NCI-H82 treated with DMSO at 0.1 percent for 48 hours (cell line): ENCODE results near the gene KRT26.
A peak's percentile ranks its signal among the peaks of the same experiment; 100 is the strongest.
"Not testable (repeated sequence)": the region's sequence is repeated elsewhere in the genome, so short reads cannot be mapped to it uniquely, and the experiment has no call there.

Source experiments
- DNase-seq: peaks from one replicate; lab custom pipeline; 2025; ENCODE audit not compliant: unreplicated experiment; lab: John Stamatoyannopoulos, UW

Gene KRT26, protein sequence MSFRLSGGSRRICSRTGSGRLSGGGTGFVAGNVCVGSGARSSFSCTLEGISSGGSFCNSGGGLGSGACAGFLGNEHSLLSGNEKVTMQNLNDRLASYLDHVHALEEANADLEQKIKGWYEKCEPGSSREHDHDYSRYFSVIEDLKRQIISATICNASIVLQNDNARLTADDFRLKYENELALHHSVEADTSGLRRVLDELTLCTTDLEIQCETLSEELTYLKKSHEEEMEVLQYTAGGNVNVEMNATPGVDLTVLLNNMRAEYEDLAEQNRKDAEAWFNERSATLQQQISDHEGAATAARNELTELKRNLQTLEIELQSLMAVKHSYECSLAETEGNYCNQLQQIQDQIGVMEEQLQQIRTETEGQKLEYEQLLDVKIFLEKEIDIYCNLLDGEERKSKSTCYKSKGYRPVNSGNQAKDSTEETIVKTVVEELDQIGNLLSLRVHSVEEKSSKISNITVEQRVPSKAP

DNA sequence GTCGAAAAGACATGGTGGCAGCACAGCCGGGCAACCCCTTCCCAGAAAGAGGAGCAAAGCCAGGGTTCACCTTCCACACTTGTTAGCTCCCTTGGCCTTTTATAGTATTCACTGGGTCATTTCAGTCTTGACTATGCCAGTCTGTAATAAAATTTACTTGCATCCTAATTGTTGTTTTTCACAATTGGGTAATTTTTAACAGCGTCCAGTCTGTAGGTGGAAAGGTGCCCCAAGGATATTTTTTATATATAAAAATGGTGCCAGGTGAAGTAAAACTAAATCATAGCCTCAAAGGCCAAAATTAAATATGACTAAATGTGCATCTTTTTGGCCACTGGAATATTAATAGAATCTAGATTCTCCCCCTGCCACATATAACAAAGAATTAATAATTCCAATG is at the start of gene KRT26:
Gene KRT26 (minus strand): TSS at position 101 of the 400 bp plus-strand sequence. CDS start 88 bp downstream, at position 13.
- no peak for DNase-seq

DNA sequence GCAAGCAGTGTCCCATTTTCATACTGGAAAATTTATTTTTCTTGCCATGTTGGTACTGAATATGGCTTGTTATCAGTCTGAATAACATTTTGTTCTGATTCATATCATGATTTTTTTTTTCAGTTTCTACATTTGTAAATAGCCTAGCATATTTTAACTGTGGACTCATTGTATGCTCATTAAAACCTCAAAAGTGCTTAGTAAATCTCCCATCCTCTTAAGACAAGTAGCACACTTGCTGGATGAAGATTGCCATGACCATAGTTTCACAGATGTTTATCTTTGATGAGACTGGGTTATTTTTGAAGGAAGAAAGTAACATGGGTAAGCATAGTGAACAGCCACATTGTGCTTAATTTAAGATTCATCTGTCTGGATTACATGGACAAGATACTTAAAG is 49.5 kb upstream of the KRT26 start:
- DNase-seq: no peak

DNA sequence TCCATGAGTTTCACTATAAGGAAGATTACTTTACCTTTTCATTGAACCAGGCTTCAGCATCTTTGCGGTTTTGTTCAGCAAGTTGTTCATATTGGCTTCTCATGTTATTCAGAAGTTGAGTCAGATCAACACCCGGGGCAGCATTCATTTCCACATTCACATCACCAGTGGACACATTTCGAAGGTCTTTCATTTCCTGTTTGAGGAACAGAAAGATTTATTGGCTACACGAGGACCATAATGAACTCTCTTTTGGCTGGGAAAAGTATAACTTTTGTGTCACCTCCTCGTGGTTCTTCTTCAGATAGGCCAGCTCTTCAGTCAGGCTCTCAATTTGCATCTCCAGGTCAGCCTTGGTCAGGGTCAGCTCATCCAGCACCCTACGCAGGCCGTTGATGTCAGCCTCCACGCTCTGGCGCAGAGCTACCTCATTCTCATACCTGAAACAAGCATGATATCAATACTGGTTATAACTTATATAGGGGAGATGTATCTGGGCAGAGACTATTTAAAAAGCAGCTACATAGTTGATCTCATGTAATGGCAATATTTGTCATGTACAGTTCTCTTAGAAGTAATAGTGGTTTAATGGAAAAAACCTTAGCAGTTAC is 48.3 kb upstream of the KRT26 start:
- no peak for DNase-seq

DNA sequence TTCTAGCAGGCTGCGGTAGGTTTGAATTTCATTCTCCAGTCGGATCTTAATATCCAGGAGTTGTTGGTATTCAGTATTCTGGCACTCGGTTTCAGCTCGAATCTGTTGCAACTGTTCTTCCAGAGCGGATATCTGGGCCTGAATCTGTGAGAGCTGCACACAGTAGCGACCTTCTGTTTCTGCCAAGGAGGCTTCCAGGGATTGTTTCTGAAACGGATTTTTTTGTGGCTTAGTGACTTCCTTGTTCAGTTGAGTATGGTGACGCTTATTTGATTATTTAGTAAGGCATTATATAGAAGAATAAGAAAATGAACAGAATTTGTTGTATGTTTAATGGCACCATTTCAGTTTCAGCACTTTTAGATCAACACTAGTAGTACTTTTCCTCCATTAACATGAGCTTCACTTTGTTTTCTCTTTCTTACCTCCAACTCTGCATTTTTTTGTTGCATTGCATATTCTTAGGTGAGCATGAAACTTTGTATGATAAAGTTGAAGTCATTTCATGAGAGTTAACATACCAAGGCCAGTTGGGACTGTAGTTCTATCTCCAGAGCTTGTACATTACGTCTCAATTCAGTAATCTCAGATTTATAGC is 47.6 kb upstream of the KRT26 start:
- DNase-seq: no peak

DNA sequence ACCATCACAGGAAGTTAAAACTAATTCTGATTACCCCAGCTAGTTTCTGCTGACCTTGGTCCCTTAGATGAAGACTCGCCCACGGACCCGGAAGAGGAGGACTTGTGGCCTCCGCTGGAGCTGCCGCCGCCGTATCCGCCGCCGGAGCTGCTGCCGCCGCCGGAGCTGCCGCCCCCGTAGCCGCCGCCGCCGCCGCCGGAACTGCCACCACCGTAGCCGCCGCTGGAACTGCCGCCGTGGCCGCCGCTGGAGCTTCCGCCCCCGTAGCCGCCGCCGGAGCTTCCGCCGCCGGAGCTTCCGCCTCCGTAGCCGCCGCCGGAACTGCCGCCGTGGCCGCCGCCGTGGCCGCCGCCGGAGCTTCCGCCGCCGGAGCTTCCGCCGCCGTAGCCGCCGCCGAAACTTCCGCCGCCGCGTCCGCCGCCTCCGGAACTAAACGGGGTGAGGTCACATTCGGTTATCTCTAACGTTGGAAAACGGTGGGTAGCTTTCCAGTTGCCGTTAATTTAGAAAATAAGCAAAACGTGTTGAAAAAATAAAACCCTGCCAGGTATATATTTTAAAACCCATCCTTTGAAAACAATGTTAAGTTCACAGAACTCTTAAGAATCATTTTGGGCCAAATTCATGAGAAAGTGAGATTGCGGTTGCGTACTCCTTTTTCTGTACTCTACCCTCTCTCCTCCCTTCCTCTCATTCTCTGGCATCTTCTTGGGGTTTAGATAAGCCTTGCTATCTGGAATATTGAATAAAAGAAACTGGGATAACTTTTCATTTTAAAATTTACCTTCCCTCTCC is 46.9 kb upstream of the KRT26 start:
- DNase-seq: peak; percentile 11

DNA sequence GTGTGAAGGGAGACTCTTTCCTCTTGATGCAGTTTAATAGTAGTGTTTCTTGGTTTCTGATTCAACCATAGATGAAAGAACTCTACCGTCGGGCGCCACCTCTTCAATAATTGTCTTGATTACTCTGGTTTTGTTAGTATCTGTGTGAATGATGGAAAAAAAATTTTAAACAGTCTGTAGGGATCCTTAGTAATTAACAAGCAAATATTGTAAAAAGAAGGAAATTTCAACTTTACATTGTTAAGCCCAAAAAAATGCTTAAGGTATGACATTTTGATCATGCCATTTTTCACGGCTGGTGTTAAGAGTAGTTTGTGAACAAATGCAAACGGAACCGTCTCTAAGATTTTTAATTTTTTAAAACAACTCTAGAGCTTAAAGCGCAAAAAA is 46.3 kb upstream of the KRT26 start:
- no peak for DNase-seq

DNA sequence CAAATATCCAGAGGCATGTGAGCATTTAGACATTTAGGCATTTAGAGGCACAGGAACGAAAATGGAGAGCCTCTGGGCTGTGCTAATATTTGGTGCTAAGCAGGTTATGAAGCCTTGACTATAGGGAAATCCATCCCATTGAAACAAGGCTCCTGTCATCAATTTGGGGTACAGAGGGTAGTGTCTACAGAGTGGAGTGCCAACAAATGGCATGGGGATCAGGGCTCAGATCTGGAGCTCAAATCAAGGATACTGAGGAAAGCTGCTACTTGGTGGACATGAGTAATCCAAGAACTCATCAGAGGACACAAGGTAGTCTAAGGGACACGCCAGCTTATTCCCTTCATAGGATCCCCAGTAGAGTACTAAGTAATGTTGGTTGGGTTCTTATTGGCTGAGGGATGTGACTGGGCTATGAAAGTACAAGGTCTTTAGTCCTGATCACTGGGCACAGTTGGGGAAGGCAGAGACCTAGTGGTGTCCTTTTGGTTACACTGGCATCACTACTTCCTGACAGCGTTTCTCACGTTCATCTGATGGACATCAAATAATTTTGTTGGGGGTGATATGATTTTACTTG is 45.2 kb upstream of the KRT26 start:
- no peak for DNase-seq

DNA sequence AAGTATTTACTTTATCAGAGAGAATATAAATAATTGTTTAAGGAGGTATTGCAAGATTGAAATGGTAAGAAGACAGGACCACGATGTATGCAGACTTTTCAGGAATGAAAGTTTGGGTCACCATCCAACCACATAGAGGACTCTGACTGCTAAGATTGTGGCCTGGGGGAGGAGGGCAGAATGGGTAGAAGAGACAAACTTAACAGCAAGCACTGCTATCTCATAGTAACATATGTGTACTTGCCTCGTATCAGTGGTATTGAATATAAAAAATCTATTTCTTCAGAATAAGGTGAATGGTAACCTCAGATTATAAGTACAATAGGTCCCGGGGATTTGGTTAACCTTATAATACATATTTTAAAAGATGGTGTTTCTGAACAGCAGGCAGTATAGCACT is 44.6 kb upstream of the KRT26 start:
- DNase-seq: no peak

DNA sequence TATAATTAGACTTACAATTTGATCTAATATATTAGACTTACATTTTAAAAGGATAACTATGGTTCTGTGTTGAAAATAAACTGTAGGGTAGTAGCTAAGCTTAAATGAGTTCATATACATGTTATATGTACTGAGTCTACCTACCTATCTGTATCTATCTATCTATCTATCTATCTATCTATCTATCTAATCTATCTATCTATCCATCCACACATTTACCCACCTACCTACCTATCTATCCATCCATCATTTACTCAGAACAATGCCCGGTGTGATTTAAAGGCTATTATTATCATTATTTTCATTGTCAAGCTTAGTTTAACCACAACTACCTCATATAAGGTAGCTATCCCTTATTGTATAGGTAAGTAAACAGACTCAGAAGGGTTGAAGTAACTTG is 43.4 kb upstream of the KRT26 start:
- no peak for DNase-seq

DNA sequence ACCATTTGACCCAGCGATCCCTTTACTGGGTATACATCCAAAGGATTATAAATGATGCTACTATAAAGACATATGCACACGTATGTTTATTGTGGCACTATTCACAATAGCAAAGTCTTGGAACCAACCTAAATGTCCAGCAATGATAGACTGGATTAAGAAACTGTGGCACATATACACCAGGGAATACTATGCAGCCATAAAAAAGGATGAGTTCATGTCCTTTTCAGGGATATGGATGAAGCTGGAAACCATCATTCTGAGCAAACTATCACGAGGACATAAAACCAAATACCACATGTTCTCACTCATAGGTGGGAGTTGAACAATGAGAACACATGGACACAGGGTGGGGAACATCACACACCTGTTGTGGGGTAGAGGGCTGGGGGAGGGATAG is 42.7 kb upstream of the KRT26 start:
- DNase-seq: not testable (repeated sequence)

DNA sequence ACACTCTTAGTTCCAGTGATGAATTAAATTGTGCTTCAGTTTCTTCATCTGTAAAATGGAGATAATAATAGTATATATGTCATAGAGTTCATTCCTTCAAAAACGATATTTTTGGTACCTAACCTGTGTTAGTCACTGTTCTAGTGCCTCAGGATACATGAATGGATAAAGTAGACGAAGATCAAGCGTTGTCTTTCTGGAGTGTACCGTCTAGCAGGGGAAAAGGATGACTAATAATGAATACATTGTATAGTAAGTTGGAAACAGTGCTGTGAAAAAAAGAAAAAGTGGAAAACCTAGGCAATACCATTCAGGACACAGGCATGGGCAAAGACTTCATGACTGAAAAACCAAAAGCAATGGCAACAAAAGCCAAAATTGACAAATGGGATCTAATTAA is 41.8 kb upstream of the KRT26 start:
- DNase-seq: no peak

DNA sequence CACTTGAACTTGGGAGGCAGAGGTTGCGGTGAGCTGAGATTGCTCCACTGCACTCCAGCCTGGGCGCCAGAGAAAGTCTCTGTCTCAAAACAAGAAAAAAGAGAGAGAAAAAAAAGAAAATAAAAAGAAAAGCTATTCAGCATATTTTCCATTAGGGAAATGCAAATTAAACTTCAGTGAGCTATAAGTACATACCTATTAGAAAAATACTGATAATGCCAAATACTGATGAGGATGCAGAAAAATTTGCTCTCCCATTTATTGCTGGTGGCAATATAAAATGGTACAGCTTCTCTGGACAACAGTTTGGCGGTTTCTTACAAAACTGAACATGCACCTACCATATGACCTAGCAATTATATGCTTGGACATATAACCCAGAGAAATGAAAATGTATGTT is 40.6 kb upstream of the KRT26 start:
- DNase-seq: no peak

DNA sequence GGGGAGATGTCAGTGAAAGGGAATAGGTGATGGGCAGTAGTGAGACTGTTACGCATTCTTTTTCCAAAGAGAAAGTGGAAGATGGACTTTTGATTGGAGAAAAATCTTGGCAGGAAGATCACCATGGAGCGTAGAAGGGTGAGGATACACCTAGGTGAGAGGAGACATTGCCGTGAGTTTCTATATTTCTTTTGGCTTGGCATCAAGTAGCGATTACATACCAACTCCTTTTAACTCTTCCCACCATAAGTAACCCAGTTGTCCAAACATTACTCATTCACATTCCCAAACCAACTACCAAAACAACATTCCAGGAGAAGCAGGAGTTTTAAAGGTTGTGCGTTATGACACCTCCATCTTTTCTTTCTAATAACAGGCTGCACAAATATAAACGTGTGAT is 38.5 kb upstream of the KRT26 start:
- DNase-seq: no peak

DNA sequence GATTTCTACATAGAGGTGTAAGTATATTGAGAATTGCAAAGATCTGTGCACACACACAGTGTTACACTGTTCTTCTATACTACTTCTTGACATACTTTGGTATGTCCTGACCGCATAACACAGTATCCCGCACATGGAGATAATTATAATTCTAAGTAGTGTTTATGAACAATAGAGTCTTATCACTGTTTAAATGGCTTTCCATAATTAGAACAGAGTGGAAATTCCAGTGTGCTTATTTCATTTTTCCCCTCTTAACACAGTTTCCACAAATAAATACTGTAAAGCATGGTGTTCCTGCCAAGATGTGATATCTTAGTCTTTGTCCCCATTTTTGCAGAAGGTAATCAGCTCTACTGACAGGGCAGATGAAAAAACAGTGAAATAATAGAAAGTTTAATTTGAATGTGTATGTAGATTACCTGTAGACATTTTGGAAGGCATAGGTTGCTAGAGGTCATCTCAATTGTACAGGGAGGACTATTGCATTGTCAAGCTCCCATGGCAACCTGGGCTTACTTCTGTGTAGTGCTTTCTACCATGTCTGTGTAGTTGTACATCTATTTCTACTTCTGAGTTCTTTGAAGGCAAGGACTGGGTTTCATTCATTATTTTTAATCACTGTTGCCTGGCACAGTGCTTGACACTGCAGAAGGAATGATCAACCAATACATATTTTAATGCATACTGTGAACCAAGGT is 37.9 kb upstream of the KRT26 start:
- no peak for DNase-seq

DNA sequence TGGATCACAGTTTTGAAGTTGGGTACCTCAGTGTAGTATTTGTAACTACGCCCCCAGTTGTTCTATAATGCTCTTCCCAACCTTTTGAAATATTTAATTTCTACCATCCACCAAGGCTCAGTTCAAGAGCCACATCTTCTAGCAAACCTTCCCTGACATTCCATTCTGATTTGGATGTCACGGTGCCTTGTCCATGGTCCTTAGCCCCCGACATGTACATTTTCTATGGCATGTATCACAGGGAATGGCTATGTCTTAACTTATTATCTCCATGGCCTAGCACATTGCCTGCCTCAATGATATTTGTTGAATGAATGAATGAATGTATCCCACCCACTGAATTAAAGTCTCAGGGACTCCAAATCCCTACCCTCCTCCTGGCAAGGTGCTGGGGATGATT is 34.1 kb upstream of the KRT26 start:
- DNase-seq: no peak

DNA sequence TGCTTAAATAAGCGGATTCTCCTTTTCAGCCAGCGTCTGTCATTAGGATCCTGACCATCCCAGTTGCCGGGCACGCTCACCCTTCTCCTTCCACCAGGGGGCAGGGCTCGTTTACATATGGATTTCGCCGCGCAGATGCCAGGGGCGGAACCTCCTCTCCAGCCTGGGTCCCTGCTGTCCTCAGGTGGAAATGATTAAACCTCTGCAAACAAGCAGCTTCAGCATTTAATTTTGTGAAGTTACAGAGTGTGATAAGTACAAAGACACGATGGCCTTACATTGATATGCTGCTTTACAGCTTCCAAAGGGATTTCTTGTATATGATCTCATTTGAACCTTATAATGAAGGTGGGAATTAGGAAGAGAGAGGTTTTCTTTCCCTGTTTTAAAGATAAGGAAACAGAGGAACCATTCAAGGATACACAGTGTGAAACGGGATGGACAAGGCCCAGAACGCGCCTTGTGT is 31.6 kb upstream of the KRT26 start:
- peak; percentile 21 for DNase-seq

DNA sequence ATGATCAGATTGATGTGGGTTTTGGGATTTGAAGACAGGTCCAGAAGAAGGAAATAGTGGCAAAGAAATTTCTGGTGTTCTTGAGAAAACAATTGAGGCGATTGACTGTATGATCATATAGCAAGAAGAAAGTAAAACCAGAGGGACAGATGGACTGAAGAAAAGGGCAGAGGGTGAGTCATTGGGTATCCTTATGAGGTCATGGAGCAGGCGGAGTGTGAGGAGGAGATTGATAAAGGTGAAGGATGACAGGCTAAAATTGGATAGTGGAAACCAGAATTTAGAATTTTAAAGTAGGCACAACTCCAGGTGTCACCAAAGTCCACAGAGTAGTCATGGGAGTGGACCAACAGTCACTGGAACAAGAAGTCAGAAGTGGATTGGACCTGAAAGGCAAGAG is 29.2 kb upstream of the KRT26 start:
- no peak for DNase-seq

DNA sequence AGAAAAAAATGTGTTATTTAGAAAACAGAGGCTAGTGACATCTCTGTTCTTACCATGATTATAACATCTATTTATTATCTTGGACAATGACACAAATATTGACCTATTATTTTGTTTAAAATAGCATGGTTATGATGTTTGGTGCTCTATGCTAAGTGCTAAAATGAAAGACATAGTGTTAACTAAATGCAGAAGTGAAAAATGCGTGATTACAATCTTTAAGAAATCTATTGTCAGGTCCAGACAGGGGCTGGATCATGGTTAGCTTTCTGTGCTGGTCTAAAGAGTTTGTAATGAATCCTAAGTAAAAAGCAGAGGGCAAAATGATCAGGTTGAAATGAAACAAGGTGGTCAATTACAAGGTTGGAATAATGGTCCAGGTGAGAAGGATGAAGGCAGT is 28.4 kb upstream of the KRT26 start:
- no peak for DNase-seq

DNA sequence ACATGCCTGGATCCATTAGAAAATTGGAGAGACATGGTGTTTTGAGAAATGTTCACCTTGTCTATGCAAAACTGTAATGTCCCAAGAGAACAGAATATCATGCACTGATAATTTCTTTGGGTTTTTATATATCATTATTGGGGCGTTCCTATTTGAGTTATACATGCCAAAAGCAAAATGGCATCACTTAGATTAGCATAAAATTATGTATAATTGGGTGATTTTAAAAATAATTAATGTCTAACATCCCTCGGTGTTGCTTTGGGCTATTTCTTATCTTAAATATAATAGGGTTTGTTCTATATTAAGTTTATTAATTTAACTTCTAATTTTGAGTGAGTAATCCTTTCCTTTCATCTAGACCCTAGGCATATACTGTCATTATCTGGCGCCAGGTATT is 27.9 kb upstream of the KRT26 start, which contains the start of gene KRT28:
Gene KRT28 (minus strand): TSS at position 101 of the 400 bp plus-strand sequence. CDS start 66 bp downstream, at position 35.
- DNase-seq: no peak

DNA sequence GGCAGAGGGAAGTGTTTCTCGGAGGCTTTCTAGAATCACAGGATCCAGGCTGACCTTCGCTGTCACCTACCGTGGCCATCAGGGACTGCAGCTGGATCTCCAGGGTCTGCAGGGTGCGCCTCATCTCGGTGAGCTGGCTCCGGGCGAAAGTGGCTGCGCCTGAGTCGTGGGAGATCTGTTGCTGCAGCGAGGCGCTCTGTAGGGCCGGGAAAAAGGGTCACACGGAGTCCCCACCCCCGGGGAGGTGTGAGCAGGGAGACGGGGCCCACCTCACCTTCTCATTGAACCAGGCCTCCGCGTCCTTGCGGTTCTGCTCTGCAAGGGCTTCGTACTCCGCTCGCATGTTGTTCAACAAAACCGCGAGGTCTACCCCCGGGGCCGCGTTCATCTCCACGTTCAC is 24.8 kb upstream of the KRT26 start:
- no peak for DNase-seq
